CD4-positive, alpha-beta memory T cell (primary cell): ENCODE results near the gene OPN3. TPM values are rescaled to one million over a fixed set of nuclear protein-coding genes. Genes with fewer than 3 reads are reported as not detected.

Source experiments
- CTCF ChIA-PET: fragments of 350-600 bp; sonication (Branson Sonifier 250); formaldehyde crosslinking; loops from one replicate; lab custom pipeline; 2021; ENCODE audit warnings: inconsistent platforms; ENCODE audit not compliant: partially characterized antibody; lab: Charles Lee
- POLR2A ChIA-PET: fragments of 350-600 bp; sonication (Branson Sonifier 250); formaldehyde crosslinking; loops from one replicate; lab custom pipeline; 2021; ENCODE audit not compliant: partially characterized antibody; lab: Charles Lee
- DNase-seq, 5 donors: peaks; one replicate each; pipeline versions ENCODE4 v3.0.0 to v3.0.0-alpha.2; 2020 to 2022; ENCODE audit warnings: mixed read lengths in 1 of 5
- H3K27ac ChIP-seq: one replicate; pipeline ENCODE4 v1.7.0; 2013; ENCODE audit warnings: low read depth, low read length
- H3K27me3 ChIP-seq: 2 replicates; pipeline ENCODE4 v1.7.0; 2013; ENCODE audit warnings: mild to moderate bottlenecking, low read length, moderate library complexity; ENCODE audit not compliant: insufficient read depth
- H3K36me3 ChIP-seq: 2 replicates; pipeline ENCODE4 v1.7.0; 2013; ENCODE audit warnings: mild to moderate bottlenecking, low read length, moderate library complexity; ENCODE audit not compliant: insufficient read depth
- H3K4me1 ChIP-seq: 2 replicates; pipeline ENCODE4 v1.7.0; 2013; ENCODE audit warnings: mild to moderate bottlenecking, low read length, moderate library complexity; ENCODE audit not compliant: insufficient read depth
- H3K4me3 ChIP-seq, 2 donors: one replicate each; pipeline ENCODE4 v1.7.0; 2013; ENCODE audit warnings: low read length in 2 of 2, mild to moderate bottlenecking in 1 of 2
- H3K9me3 ChIP-seq, 2 donors: one replicate each; pipeline ENCODE4 v1.7.0; 2013; ENCODE audit warnings: low read length in 2 of 2, control low read depth in 1 of 2; ENCODE audit not compliant: control insufficient read depth in 1 of 2
- H3K27ac Mint-ChIP-seq, 7 donors: one replicate each; pipeline ENCODE4 v1.8.0; 2020 to 2021; ENCODE audit warnings: mixed read lengths in 7 of 7, mild to moderate bottlenecking in 6 of 7, inconsistent platforms in 3 of 7, moderate library complexity in 3 of 7
- H3K27me3 Mint-ChIP-seq, 2 donors: one replicate each; pipeline ENCODE4 v1.8.0; 2020 to 2021; ENCODE audit warnings: mixed read lengths in 2 of 2
- H3K36me3 Mint-ChIP-seq, 2 donors: one replicate each; pipeline ENCODE4 v1.8.0; 2020 to 2021; ENCODE audit warnings: mixed read lengths in 2 of 2, inconsistent platforms in 1 of 2, mild to moderate bottlenecking in 1 of 2
- H3K4me1 Mint-ChIP-seq, 4 donors: one replicate each; pipeline ENCODE4 v1.8.0; 2020 to 2021; ENCODE audit warnings: mixed read lengths in 4 of 4, mild to moderate bottlenecking in 1 of 4
- H3K4me3 Mint-ChIP-seq, 8 donors: one replicate each; pipeline ENCODE4 v1.8.0; 2020 to 2021; ENCODE audit warnings: mixed read lengths in 8 of 8, mild to moderate bottlenecking in 7 of 8, moderate library complexity in 6 of 8, inconsistent platforms in 3 of 8
- H3K9me3 Mint-ChIP-seq, 8 donors: one replicate each; pipeline ENCODE4 v1.8.0; 2020 to 2021; ENCODE audit warnings: mixed read lengths in 8 of 8, mild to moderate bottlenecking in 5 of 8, inconsistent platforms in 3 of 8, moderate library complexity in 1 of 8
- intact Hi-C: fragments of 100-400 bp; cut with micrococcal nuclease; formaldehyde crosslinking; loops from one replicate; pipeline ENCODE4 v1.15.1; 2023
- polyA plus RNA-seq, 2 donors: library from polyadenylated mRNA; unstranded; fragments of 300-500 nt; fragmentation: Illumina TruSeq; gene quantifications; one replicate each; pipeline ENCODE4 v1.2.3, GENCODE V29; 2021
- total RNA-seq, 2 experiments: library from RNA; stranded (reverse); gene quantifications; one replicate each; pipeline ENCODE4 v1.2.3, GENCODE V29; 2021

The OPN3 gene
- total and polyA plus RNA-seq, 4 experiments from 2014 or later: 3.9 to 17.5 (median 8.9) TPM

DNA sequence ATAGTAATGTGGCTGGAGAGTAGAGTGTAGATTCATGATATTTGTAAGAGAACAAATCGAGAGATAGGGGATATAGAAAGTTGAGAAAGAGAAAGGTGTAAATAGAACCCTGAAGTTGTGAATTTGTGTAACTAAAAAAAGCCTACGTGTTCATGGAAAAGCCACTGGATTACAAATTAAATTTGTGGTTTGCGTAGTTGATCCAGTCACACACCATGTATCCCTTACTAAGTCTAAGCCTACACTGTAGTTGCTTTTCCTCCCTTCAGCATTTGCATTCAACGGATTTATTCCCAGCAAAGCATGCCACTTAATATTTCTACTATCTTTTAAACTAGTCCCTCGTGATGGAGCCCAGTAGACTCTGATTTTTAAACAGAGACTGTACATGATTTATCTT, 83.1 kb downstream of the OPN3 start:
- H3K4me3 ChIP-seq: no peak overlapping the region
- intact Hi-C loops: no loop called here
- H3K36me3 ChIP-seq: no peaks in the 10 kb centered on the region
- ChIA-PET CTCF (no interaction called here), POLR2A (no interaction called here)
- no peaks in the 10 kb centered on the region for H3K9me3 ChIP-seq
- peaks cover 4% of the 10 kb centered on the region for H3K4me1 ChIP-seq
- Mint-ChIP-seq H3K9me3 (peaks cover 0 to 3% (median 0%) of the 10 kb centered on the region in 8 donors), H3K4me3 (no peak overlapping the region), H3K27me3 (peaks cover 4 to 5% of the 10 kb centered on the region in 2 donors), H3K36me3 (no peaks in the 10 kb centered on the region), H3K27ac (no peak overlapping the region), H3K4me1 (peaks cover 2 to 9% (median 5%) of the 10 kb centered on the region in 4 donors)
- no peaks in the 10 kb centered on the region for H3K27me3 ChIP-seq
- no peak overlapping the region for H3K27ac ChIP-seq
- no peak for DNase-seq

DNA sequence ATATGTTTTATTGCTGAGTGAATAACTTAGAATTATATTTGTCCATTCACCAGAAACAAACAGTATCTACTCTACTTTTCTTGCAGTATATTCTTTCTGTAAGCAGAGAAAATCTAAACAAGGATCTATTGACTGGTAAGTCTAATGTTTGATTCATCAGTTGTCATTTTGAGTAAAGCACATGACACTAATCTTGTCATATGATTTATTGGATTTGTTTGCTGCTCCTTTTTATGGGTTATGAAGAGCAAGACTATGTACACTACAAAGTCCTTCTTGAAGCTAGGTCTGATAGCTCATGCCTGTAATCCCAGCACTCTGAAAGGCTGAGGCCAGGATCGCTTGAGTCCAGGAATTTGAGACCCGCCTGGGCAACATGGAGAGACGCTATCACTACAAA, 84.6 kb downstream of the OPN3 start:
- Mint-ChIP-seq H3K27ac (no peak overlapping the region), H3K4me3 (no peak overlapping the region), H3K27me3 (peaks cover 2 to 3% of the 10 kb centered on the region in 2 donors), H3K9me3 (peaks cover 0 to 5% (median 0%) of the 10 kb centered on the region in 8 donors), H3K4me1 (peaks cover 13 to 22% (median 18%) of the 10 kb centered on the region in 4 donors), H3K36me3 (no peaks in the 10 kb centered on the region)
- Histone ChIP-seq H3K9me3 (no peaks in the 10 kb centered on the region), H3K4me3 (no peak overlapping the region), H3K4me1 (peaks cover 15% of the 10 kb centered on the region), H3K27ac (no peak overlapping the region), H3K36me3 (no peaks in the 10 kb centered on the region), H3K27me3 (no peaks in the 10 kb centered on the region)
- ChIA-PET POLR2A (no interaction called here), CTCF (interaction anchor here (1.6 to 2.3 kb wide), 2 partner anchors 9 to 56 kb away, joined by 4 to 9 read pairs; no protein-coding TSS in a partner anchor)
- no peak for DNase-seq
- intact Hi-C loops: no loop called here

DNA sequence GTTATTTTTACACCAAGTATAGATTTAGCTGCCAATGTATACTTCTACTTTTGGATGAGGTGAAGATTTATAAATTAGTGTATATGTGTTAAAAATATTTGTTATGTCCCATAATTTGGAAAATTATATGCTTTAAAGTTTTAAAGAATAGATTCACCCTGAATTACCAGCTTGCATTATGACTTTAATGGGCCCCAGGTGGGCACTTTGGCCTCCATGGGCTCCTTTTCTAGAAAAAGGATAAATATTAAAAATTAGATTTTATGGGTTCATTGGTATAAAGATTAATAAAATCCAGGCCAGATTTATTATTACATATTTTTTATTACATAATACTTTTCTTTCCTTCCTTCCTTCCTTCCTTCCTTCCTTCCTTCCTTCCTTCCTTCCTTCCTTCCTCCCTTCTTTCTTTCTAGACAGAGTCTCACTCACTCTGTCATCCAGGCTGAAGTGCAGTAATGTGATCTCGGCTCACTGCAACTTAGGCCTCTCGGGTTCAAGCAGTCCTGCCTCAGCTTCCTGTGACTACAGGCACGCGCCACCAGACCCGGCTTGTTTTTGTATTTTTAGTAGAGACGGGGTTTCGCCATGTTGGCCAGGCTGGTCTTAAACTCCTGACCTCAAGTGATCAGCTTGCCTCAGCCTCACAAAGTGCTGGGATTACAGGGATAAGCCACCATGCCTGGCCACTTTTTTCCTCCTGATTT, 86.1 kb downstream of the OPN3 start:
- peaks cover 2 to 3% of the 10 kb centered on the region in 2 donors for H3K27me3 Mint-ChIP-seq
- DNase-seq: no peak
- Histone ChIP-seq H3K4me3 (no peak overlapping the region), H3K4me1 (peaks cover 15% of the 10 kb centered on the region), H3K36me3 (no peaks in the 10 kb centered on the region), H3K27ac (no peak overlapping the region), H3K27me3 (no peaks in the 10 kb centered on the region), H3K9me3 (no peaks in the 10 kb centered on the region)
- H3K4me3 Mint-ChIP-seq: no peak overlapping the region
- H3K36me3 Mint-ChIP-seq: no peaks in the 10 kb centered on the region
- ChIA-PET CTCF (interaction anchor here (2.3 kb wide), 1 partner anchor 57 kb away, joined by 9 read pairs; no protein-coding TSS in a partner anchor), POLR2A (no interaction called here)
- peak overlapping the region in 1 of 7 donors; percentile 20 for H3K27ac Mint-ChIP-seq
- H3K9me3 Mint-ChIP-seq: peaks cover 0 to 5% (median 0%) of the 10 kb centered on the region in 8 donors
- peaks cover 13 to 22% (median 18%) of the 10 kb centered on the region in 4 donors for H3K4me1 Mint-ChIP-seq
- intact Hi-C loops: loop anchor here (5.0 kb wide), 1 partner anchor 58 kb away; no protein-coding TSS in a partner anchor

DNA sequence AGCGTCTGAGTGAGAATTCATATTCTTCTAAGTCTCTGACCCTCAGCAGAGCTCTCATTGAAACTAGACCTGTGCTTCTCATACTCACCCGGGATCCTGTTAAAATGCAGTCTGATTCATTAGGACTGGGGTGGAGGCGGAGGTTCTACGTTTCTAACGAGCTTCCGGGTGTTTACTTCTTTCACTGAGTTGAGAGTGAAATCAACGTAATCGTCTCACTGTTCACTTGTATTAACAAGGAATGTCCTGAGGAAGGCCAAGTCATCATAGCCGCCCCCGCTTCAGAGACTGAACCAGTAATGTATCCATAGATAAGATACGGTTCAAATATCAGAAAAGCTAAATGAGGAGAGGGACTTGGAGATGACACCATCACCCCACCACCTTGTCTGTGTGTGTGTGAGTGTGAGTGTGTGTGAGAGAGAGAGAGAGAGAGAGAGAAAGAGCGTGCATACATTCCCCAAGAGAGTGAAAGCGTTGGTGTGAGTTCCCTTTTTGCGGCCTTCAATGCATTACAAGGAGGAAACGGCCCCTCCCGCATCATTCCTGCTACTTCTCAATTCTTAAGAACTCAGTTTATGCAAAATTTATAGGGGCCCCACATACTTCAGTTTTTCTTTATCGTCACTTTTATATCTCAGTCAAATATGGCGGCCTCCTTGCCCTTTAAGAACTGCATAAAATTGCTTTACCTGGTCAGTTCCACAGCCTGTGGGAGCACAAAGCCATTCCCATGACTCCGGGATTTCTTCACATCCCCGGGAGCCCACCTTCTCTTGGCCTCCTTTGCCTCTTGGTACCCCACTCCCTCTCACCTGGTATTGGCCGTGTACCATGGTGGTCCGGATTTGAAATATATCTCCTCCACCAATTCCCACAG, 88.2 kb downstream of the OPN3 start:
- ChIA-PET CTCF (interaction anchor here (0.9 to 1.0 kb wide), 2 partner anchors 13 to 75 kb away, joined by 3 to 4 read pairs; no protein-coding TSS in a partner anchor), POLR2A (interaction anchor here (0.6 to 1.5 kb wide), 8 partner anchors 20 to 1703 kb away, joined by 3 to 8 read pairs (median 4); partner anchors contain the start of genes CEP170, CHML, EXO1 and KMO)
- H3K4me1 ChIP-seq: peaks cover 15% of the 10 kb centered on the region
- peak overlapping the region; percentile 17 for H3K27ac ChIP-seq
- H3K27me3 ChIP-seq: no peaks in the 10 kb centered on the region
- no peaks in the 10 kb centered on the region for H3K36me3 ChIP-seq
- no peaks in the 10 kb centered on the region for H3K36me3 Mint-ChIP-seq
- peaks cover 13 to 22% (median 18%) of the 10 kb centered on the region in 4 donors for H3K4me1 Mint-ChIP-seq
- H3K9me3 ChIP-seq: no peaks in the 10 kb centered on the region
- peak; percentile 47 to 59 (median 49) for DNase-seq
- H3K9me3 Mint-ChIP-seq: peaks cover 0 to 5% (median 0%) of the 10 kb centered on the region in 8 donors
- peak overlapping the region; percentile 74 to 98 (median 96) for H3K27ac Mint-ChIP-seq
- intact Hi-C loops: loop anchor here (1.0 to 5.0 kb wide), 3 partner anchors 19 to 60 kb away; partner anchors contain the start of genes FH and KMO
- peaks cover 0 to 3% of the 10 kb centered on the region in 2 donors for H3K27me3 Mint-ChIP-seq
- H3K4me3 Mint-ChIP-seq: peak overlapping the region; percentile 82 to 94 (median 90)
- H3K4me3 ChIP-seq: peak overlapping the region in 1 of 2 donors; percentile 46

DNA sequence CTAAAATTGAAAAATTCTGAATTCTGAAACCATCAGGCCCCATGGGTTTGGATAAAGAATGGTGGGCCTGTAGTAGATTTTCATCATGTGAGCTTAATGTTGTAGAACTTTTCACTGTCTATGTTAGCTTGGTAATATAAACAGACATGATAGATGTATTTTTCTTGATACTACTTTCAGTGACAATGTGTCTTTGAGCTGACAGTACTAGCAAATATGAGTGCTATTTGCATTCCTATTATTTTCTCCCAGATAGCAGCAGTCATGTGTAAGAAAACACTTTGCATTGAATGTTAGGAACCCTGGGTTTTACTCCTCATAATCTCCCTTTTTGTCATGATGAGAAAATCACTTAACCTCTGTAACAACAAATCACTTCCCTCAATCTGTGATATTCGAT, 89.9 kb downstream of the OPN3 start:
- no peak overlapping the region for H3K4me3 ChIP-seq
- no peaks in the 10 kb centered on the region for H3K36me3 ChIP-seq
- intact Hi-C loops: loop anchor here (2.0 to 5.0 kb wide), 2 partner anchors 18 to 62 kb away; partner anchors contain the start of gene KMO
- Mint-ChIP-seq H3K4me3 (no peak overlapping the region), H3K4me1 (peaks cover 13 to 22% (median 17%) of the 10 kb centered on the region in 4 donors), H3K36me3 (no peaks in the 10 kb centered on the region), H3K9me3 (peaks cover 0 to 5% (median 0%) of the 10 kb centered on the region in 8 donors), H3K27ac (peak overlapping the region in 2 of 7 donors; percentile 11 to 96), H3K27me3 (peaks cover 2% of the 10 kb centered on the region in 2 donors)
- H3K9me3 ChIP-seq: no peaks in the 10 kb centered on the region
- ChIA-PET CTCF (interaction anchor here (1.3 kb wide), 1 partner anchor 76 kb away, joined by 3 read pairs; no protein-coding TSS in a partner anchor), POLR2A (interaction anchor here (1.3 kb wide), 1 partner anchor 30 kb away, joined by 3 read pairs; the partner anchor contains the start of gene FH)
- H3K27ac ChIP-seq: no peak overlapping the region
- H3K27me3 ChIP-seq: no peaks in the 10 kb centered on the region
- peaks cover 15% of the 10 kb centered on the region for H3K4me1 ChIP-seq
- DNase-seq: no peak

DNA sequence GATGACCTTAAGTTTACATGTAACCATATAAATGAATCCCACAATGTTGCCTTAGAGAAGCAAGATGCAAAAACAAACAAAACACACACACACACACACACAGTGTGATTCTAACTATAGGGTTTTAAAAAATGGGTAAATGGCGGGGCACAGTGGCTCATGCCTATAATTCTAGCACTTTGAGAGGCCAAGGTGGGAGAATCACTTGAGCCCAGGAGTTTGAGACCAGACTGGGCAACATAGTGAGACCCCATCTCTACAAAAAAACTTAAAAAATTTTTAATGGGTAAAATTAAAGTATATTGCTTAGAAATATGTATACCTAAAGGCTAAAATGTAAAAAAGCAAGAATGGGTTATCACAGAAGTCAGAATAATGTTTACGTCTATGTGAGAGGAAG, 92.2 kb downstream of the OPN3 start:
- peaks cover 13 to 22% (median 17%) of the 10 kb centered on the region in 4 donors for H3K4me1 Mint-ChIP-seq
- no peak overlapping the region for H3K27ac Mint-ChIP-seq
- CTCF ChIA-PET: no interaction called here
- intact Hi-C loops: no loop called here
- no peak overlapping the region for H3K4me3 Mint-ChIP-seq
- no peaks in the 10 kb centered on the region for H3K27me3 ChIP-seq
- H3K9me3 Mint-ChIP-seq: peaks cover 0 to 5% (median 0%) of the 10 kb centered on the region in 8 donors
- no peak overlapping the region for H3K4me3 ChIP-seq
- no peaks in the 10 kb centered on the region for H3K9me3 ChIP-seq
- H3K27me3 Mint-ChIP-seq: peaks cover 2% of the 10 kb centered on the region in 2 donors
- POLR2A ChIA-PET: no interaction called here
- DNase-seq: no peak
- peaks cover 15% of the 10 kb centered on the region for H3K4me1 ChIP-seq
- no peaks in the 10 kb centered on the region for H3K36me3 Mint-ChIP-seq
- H3K27ac ChIP-seq: no peak overlapping the region
- no peaks in the 10 kb centered on the region for H3K36me3 ChIP-seq
